Suprapubic skin (tissue), 4 donors: ENCODE data around the gene CDC42SE2. TPM values are rescaled to one million over a fixed set of nuclear protein-coding genes. Genes with fewer than 3 reads are reported as not detected.

Experiments used
- DNase-seq, 2 donors: peaks; one replicate each; pipeline ENCODE4 v3.0.0-alpha.2; 2019; ENCODE audit warnings: low spot score in 2 of 2
- H3K27ac ChIP-seq: fragments of 200-600 bp; sonication (generic); one replicate; pipeline ENCODE4 v1.5.1; 2019
- H3K27me3 ChIP-seq: fragments of 200-600 bp; sonication (generic); one replicate; pipeline ENCODE4 v1.5.1; 2019
- H3K36me3 ChIP-seq: fragments of 200-600 bp; sonication (generic); one replicate; pipeline ENCODE4 v1.5.1; 2019
- H3K4me1 ChIP-seq: fragments of 200-600 bp; sonication (generic); one replicate; pipeline ENCODE4 v1.5.1; 2019
- H3K4me3 ChIP-seq: fragments of 200-600 bp; sonication (generic); one replicate; pipeline ENCODE4 v1.5.1; 2019; ENCODE audit warnings: mild to moderate bottlenecking
- H3K9me3 ChIP-seq: fragments of 200-600 bp; sonication (generic); one replicate; pipeline ENCODE4 v1.5.1; 2019
- CTCF ChIP-seq, 2 donors: fragments of 200-600 bp in 1 of 2; fragments of 450-650 bp in 1 of 2; sonication (generic) in 1 of 2; IDR thresholded peaks; one replicate each; pipeline ENCODE4 v1.5.1; 2016 to 2019; ENCODE audit warnings: antibody characterized with exemption in 2 of 2, mild to moderate bottlenecking in 1 of 2, moderate library complexity in 1 of 2
- EP300 ChIP-seq: sonication (generic); formaldehyde crosslinking; IDR thresholded peaks from one replicate; pipeline ENCODE4 v1.6.1; 2017; ENCODE audit warnings: antibody characterized with exemption
- POLR2A ChIP-seq, 2 donors: fragments of 450-650 bp; IDR thresholded peaks; one replicate each; pipeline ENCODE4 v1.6.1; 2017; ENCODE audit warnings: antibody characterized with exemption in 2 of 2, mild to moderate bottlenecking in 2 of 2, moderate library complexity in 2 of 2
- POLR2AphosphoS5 ChIP-seq, 3 donors: sonication (generic); formaldehyde crosslinking; IDR thresholded peaks; one replicate each; pipeline ENCODE4 v1.6.1; 2017; ENCODE audit warnings: antibody characterized with exemption in 3 of 3
- WGBS: methylation state at CpG from one replicate; pipeline ENCODE4 v1.1.5; 2018; 5-methylcytosine and 5-hydroxymethylcytosine counted together
- total RNA-seq, 4 donors: library from RNA; depleted of rRNA; stranded (reverse); fragments of >200 nt; gene quantifications; one replicate each; pipeline ENCODE4 v1.1.0, GENCODE V29; 2016

Gene CDC42SE2
- total RNA-seq, 4 donors from 2014 or later: 32.4 to 46.6 (median 36.7) TPM

DNA sequence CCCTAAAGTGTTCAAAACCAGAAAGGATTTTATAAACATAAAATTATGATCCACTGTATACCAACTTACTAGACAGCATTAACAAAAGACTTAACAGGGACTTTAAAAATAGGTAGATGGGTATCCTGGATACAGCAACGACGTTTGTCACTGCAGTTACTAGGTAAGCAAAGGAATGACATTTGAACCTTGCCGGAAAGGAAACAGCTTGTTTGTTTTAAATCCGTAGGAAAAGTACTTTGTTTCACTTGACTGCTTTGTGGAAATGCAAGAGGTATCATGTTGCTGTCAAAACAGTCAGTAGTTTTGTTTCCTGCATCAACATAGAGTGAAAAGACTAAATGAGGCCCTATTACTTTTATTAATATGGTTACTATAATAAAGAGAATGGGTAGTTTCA is 122.9 kb downstream of the CDC42SE2 start:
- WGBS: 57% methylated on average over 4 of the region's 4 CpGs
- peaks cover 2% of the 10 kb centered on the region for H3K4me1 ChIP-seq
- no peak overlapping the region for H3K4me3 ChIP-seq
- TF ChIP-seq POLR2AphosphoS5 (IDR thresholded peaks at IDR 0.05) (no peak), CTCF (IDR thresholded peaks at IDR 0.05) (no peak), EP300 (no peak), POLR2A (IDR thresholded peaks at IDR 0.05) (no peak)
- no peak for DNase-seq
- H3K9me3 ChIP-seq: no peaks in the 10 kb centered on the region
- H3K27ac ChIP-seq: no peak overlapping the region
- peaks cover 21% of the 10 kb centered on the region for H3K36me3 ChIP-seq
- no peaks in the 10 kb centered on the region for H3K27me3 ChIP-seq

GRCh38 chr5:131387255-131387654 is 123.4 kb downstream of the CDC42SE2 start:
- H3K27ac ChIP-seq: no peak overlapping the region

GRCh38 chr5:131389096-131389868 is 125.4 kb downstream of the CDC42SE2 start:
- Histone ChIP-seq H3K4me1 (no peaks in the 10 kb centered on the region), H3K4me3 (no peak overlapping the region), H3K27ac (no peak overlapping the region), H3K36me3 (peaks cover 37% of the 10 kb centered on the region), H3K27me3 (no peaks in the 10 kb centered on the region), H3K9me3 (no peaks in the 10 kb centered on the region)
- no peak for DNase-seq
- TF ChIP-seq CTCF (IDR thresholded peaks at IDR 0.05) (no peak), POLR2AphosphoS5 (IDR thresholded peaks at IDR 0.05) (no peak), EP300 (no peak)
- WGBS: 88% methylated on average over 4 of the region's 4 CpGs

More at GRCh38 chr5:131387255-131387654, 123.4 kb downstream of the CDC42SE2 start:
- 90% methylated on average over 6 of the region's 6 CpGs for WGBS
- H3K36me3 ChIP-seq: peaks cover 21% of the 10 kb centered on the region
- H3K27me3 ChIP-seq: no peaks in the 10 kb centered on the region
- H3K4me3 ChIP-seq: no peak overlapping the region
- no peaks in the 10 kb centered on the region for H3K4me1 ChIP-seq
- H3K9me3 ChIP-seq: no peaks in the 10 kb centered on the region
- no peak for DNase-seq
- TF ChIP-seq POLR2A (IDR thresholded peaks at IDR 0.05): no peak
- TF ChIP-seq POLR2AphosphoS5 (IDR thresholded peaks at IDR 0.05): no peak
- no peak for TF ChIP-seq CTCF (IDR thresholded peaks at IDR 0.05)
- TF ChIP-seq EP300: no peak

GRCh38 chr5:131389869-131390265 is 126.0 kb downstream of the CDC42SE2 start:
- Histone ChIP-seq H3K27ac (no peak overlapping the region), H3K4me3 (no peak overlapping the region), H3K27me3 (no peaks in the 10 kb centered on the region), H3K4me1 (no peaks in the 10 kb centered on the region), H3K36me3 (peaks cover 40% of the 10 kb centered on the region), H3K9me3 (no peaks in the 10 kb centered on the region)
- TF ChIP-seq POLR2AphosphoS5 (IDR thresholded peaks at IDR 0.05) (no peak), POLR2A (IDR thresholded peaks at IDR 0.05) (no peak), CTCF (IDR thresholded peaks at IDR 0.05) (no peak)
- DNase-seq: no peak
- 42% methylated on average over 1 of the region's 1 CpG for WGBS

GRCh38 chr5:131392466-131393095 is 128.7 kb downstream of the CDC42SE2 start:
- no peak for DNase-seq
- WGBS: 75% methylated on average over 5 of the region's 5 CpGs
- TF ChIP-seq EP300 (no peak), POLR2AphosphoS5 (IDR thresholded peaks at IDR 0.05) (no peak), POLR2A (IDR thresholded peaks at IDR 0.05) (no peak), CTCF (IDR thresholded peaks at IDR 0.05) (no peak)
- H3K27me3 ChIP-seq: no peaks in the 10 kb centered on the region
- H3K36me3 ChIP-seq: peaks cover 35% of the 10 kb centered on the region
- H3K4me3 ChIP-seq: no peak overlapping the region
- H3K27ac ChIP-seq: no peak overlapping the region
- H3K9me3 ChIP-seq: no peaks in the 10 kb centered on the region
- no peaks in the 10 kb centered on the region for H3K4me1 ChIP-seq
